GM21381 (cell line): ENCODE results near the gene ACHE.
"Not testable (repeated sequence)": the region's sequence is repeated elsewhere in the genome, so short reads cannot be mapped to it uniquely, and the experiment has no call there.

Experiments used
- ATAC-seq: cut with Tn5 transposase; IDR thresholded peaks from one replicate; pipeline ENCODE4 v1.9.1; 2021; ENCODE audit warnings: mild to moderate bottlenecking, moderate library complexity; ENCODE audit not compliant: unreplicated experiment

The ACHE gene

DNA sequence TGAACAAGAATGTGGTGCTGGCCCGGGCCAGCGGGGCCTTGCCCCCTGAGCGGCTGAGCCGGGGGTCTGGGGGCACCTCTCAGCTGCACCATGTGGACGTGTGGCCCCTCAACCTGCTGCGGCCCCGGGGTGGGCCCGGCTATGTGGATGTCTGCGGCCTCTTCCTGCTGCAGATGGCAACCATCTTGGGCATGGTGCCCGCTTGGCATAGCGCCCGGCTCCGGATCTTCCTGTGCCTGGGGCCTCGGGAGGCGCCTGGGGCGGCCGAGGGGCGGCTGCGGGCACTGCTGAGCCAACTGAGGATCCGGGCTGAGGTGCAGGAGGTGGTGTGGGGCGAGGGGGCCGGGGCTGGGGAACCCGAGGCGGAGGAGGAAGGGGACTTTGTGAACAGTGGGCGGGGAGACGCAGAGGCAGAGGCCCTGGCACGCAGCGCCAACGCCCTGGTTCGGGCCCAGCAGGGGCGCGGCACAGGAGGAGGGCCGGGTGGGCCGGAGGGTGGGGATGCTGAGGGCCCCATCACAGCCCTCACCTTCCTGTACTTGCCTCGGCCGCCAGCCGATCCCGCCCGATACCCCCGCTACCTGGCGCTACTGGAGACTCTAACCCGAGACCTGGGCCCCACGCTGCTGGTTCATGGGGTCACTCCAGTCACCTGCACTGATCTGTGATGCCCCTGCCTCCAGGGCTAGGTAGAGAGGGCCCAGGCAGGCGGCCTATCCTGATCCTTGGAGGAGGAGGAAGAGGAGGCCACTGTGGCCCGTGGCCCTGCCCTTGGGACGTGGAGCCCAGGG is 29.6 kb downstream of the ACHE start:
- no peak for ATAC-seq

DNA sequence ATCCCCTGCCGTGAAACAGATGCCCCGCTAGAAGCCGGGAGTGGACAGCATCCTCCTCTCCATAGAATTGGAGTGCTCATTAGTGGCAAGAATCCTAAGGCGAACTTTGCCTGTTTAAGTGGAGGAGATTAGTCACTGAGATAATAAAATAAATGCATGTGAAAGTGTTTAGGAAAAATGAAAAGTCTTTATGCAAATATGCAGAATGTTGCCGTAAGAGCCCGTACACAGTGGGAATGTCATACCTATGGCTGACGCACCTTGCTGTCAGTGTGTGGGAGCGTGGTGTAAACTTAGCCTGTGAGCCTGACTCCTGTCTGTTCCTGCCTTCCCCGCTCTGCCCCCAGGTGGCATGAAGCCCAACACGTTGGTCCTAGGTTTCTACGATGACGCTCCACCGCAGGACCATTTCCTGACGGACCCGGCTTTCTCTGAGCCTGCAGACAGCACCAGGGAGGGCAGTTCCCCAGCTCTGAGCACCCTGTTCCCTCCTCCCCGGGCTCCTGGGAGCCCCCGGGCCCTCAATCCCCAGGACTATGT is 30.2 kb downstream of the ACHE start:
- ATAC-seq = no peak

DNA sequence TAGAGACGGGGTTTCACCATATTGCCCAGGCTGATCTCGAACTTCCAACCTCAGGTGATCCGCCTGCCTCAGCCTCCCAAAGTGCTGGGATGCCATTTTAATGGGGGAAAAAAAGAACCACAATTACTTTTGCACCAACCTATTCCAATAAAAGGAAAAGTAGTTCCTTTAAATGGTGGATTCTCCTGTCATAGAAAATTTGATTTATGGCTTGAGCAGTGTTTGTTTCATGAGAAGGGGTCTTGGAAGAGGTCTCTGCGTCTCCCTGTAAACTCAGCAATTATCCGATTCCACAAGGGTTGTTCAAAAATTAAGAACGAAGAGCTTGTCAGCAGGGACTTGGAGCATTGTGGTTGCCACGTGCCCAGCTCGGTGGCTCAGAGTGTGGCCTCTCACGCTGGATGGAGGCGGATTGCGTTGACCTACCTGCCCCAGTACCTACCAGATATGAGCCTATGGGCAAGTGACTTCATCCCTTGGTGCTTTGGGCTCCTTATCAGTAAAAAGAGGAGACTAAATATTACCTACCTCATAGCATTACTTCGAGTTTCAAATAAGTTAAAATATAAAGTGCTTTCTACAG is 31.3 kb downstream of the ACHE start:
- no peak for ATAC-seq

DNA sequence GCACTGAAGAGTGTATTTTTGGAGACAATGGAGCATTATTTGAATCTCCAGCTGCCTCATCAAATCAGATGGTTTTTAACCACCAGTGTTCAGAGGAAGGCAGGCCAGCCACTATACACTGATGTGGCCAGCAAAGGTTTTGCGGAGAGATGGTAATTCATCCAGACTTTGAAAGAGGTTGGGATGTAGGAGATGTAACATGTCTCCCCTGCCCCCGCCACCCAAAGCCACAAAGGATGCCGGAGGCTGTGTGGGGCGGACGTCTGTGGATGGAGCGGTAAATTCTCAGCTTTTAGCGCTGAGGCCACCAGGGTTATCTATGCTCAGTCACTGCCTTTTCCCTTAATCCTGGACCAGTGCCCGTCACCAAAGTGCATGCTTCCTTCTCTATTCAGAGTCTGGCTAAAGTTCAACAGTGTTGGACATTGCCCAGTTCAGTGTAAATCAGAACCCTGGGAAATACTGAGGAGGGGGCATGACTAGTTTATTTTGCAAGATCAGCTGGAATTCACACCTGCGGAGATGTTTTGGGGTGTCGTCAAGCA is 32.2 kb downstream of the ACHE start:
- no peak for ATAC-seq

DNA sequence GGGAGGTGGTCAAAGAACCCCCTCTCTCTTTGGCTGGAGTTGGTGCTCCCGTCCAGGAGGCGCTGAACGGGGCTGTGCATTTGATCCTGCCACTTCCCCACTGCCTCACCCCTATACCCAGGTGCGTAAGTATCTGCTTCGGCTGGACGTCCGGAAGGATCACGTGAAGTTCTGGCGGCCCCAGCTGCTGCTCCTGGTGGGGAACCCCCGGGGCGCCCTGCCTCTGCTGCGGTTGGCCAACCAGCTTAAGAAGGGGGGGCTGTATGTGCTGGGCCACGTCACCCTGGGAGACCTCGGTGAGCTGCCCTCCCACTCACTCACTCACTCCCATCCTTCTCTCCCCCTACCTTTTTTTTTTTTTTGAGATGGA is 34.1 kb downstream of the ACHE start:
- no peak for ATAC-seq

DNA sequence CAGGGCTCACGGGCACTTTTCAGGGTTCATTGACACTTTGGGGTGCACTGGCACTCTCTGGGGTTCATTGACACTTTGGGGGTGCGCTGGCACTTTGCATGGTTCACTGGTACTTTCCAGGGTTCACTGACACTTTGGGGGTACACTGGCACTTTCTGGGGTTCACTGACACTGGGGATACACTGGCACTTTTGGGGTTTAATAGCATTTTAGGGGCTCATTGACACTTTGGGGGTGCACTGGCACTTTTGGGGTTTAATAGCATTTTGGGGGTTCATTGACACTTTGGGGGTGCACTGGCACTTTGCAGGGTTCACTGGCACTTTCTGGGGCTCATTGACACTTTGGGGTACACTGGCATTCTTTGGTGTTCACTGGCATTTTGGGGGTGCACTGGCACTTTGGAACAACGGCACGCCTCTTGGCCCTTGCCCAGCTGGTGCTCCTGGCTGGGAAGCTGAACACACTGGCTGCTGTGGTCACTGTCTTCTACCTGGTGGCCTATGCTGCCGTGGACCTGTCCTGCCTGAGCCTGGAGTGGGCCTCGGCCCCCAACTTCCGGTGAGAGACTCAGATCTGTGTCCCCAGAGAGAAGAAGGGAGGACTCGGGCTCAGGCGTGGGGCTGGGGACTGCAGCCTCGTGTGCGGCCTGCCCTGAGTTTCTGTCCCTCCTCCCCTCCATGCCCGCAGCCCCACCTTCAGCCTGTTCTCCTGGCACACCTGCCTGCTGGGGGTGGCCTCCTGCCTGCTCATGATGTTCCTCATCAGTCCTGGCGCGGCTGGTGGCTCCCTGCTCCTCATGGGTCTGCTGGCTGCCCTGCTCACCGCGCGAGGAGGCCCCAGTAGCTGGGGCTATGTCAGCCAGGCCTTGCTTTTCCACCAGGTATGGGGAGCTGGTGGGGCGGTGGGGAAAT is 34.7 kb downstream of the ACHE start:
- ATAC-seq = no peak

DNA sequence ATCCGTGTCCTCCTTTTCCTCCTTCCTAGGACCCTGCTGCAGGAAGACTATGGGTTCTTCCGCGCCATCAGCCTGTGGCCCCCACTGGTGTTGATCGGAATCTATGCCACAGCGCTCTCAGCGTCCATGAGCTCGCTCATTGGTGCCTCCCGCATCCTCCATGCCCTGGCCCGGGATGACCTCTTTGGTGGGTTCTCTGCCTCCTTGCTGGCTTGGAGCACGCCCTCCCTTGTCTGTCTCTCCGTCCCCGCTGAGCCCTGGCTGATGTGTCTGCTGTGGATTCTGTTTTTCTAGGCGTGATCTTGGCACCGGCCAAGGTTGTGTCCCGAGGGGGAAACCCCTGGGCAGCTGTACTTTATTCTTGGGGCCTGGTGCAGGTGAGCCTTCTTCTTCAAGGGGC is 35.8 kb downstream of the ACHE start:
- no peak for ATAC-seq

DNA sequence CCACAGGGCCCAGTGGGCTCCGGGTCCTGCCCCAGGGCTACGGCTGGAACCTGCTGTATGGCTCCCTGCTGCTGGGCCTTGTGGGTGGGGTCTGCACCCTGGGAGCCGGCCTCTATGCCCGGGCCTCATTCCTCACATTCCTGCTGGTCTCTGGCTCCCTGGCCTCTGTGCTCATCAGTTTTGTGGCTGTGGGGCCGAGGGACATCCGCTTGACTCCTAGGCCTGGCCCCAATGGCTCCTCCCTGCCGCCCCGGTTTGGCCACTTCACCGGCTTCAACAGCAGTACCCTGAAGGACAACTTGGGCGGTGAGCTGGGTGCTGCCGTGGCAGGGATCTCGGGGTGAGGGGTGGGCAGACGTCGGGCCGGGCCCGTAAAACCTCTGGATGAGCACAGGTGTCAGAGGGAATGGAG is 38.8 kb downstream of the ACHE start:
- no peak for ATAC-seq

DNA sequence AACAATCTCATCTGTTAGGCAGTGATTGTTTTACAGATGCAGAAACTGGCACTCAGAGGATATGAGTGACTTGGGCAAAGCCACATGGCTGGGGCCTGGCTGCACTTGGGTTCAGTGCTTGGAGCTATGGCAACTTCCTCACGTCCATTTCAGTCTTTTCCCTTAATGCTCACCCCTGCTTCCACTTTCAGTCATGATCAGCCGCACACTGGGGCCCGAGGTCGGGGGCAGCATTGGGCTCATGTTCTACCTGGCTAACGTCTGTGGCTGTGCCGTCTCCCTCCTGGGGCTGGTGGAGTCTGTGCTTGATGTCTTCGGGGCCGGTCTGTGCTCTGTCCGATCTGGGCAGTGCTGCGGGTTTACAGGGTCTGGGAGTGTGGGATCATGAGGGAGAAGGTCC is 40.2 kb downstream of the ACHE start:
- ATAC-seq = no peak

DNA sequence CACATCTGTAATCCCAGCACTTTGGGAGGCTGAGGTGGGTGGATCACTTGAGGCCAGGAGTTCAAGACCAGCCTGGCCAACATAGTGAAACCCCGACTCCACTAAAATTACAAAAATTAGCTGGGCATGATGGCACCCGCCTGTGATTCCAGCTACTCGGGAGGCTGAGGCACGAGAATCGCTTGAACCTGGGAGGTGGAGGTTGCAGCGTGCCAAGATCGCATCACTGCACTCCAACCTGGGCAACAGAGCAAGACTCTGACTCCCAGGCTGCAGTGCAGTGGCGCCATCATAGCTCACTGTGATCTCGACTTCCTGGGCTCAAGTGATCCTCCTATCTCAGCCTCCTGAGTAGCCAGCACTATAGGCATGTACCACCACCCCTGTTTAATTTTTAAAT is 40.8 kb downstream of the ACHE start:
- ATAC-seq = not testable (repeated sequence)

DNA sequence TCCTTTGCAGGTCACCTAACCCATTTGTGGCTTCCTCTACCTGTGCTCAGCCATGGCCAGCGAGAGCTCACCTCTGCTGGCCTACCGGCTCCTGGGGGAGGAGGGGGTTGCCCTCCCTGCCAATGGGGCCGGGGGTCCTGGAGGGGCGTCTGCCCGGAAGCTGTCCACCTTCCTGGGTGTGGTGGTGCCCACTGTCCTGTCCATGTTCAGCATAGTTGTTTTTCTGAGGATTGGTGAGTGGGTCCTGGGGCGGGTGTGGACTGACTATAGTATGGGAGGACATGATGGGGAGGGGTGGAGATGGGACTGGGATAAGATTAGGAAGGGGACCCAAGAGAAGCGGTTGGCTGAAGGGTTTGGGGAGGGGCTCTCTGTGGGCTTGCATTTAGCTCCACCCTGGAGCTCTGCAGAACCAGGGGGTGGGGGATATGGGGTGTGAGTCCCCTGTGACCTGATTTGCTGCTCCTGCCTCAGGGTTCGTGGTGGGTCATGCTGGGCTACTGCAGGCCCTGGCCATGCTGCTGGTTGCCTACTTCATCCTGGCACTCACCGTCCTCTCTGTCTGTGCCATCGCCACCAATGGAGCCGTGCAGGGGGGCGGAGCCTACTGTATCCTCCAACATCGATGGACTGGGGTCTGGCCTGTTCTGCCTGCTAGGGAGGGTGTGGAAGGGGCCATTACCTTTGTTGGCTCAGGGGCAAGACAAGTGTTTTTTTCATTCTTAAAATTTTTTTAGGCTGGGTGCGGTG is 41.4 kb downstream of the ACHE start:
- no peak for ATAC-seq

DNA sequence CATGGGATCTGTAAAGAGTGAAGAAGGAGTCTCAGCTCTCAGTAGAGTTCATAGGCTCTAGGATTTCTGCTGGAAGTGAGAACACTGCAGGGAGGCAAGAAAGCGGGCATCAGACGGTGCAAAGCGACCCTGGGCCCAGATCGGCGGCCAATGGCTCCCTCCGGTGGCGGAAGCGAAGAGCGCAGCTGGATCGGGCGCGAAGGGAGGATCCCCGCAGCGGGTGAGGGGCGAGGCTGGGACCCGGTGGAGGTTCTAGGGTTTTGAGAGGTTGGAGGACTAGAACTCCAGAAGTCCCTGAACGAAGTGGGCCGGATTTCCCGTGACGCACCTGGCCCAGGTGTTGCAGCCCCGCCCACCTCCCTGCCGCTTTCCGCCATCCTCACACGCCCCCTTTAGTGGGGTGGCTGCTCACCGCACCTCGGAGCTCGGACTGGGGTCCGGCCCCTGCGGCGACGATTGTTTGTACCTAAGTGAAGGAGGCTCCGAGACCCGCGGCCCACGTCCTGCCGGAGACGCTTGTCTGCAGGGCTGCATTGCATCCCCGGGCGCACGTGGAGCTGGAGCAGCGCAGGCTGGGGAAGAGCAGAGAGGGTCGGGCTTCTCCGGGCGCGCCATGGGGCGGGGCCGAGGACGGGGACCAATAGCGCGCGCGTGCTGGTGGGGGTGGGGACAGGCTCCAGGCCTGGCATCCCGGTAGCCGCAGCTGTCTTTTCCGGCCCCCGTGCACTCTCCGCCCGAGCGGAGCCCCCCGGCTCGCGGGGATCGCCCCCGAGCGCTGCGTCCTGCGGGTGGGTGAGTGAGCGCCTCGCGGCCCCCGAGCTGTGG is 43.4 kb downstream of the ACHE start, which contains the start of gene SLC12A9:
Gene SLC12A9 (plus strand): TSS at position 666 of the 825 bp plus-strand sequence. CDS start 1,485 bp downstream, outside the sequence.
- peak; percentile 91 for ATAC-seq

DNA sequence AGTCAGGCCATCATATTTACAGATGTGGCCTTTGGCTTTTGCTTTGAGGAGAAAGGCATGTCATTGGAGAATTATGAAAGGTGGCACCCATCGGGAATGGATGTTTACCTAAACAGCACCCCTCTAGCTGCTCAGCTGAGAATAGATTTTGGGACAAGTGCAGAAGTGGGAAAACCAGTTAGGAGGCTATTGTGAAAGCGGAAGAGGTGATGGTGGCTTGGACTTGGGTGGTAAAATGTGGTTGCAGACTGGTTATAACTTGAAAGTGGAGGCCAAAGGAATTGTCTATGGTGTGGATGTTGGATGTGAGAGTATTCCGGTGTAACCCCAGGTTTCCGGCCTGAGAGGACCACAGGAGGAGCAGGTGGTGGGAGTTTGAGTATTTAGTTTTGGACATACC is 48.3 kb downstream of the ACHE start:
- no peak for ATAC-seq

DNA sequence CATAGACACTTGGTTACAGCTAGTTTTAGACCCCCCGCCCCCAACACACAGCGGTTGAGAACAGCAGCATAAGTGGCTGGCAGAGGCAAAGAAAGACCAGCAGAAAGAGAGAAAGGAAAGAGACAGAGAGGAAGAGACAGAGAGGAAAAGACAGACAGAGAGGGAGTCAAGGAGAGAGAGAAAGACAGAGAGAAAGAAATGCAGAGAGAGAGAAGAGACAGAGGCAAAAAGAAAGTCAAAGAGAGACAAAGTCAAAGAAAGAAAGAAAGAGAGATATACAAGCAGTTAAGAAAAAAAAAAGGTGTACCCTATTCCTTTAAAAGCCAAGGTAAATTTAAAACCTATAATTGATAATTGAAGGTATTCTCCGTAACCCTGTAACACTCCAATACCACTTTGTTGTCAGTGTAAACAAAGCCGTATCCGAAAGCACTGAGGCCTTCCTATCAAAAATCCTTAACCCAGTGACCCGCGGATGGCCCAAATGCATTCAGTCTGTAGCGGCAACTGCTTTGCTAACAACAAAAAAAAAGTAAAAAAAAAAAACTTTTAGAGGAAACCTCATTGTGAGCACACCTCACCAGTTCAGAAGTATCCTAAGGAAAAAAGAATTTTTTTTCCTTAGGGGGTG is 55.1 kb downstream of the ACHE start:
- no peak for ATAC-seq
